Stimulated activated effector memory CD8-positive, alpha-beta T cell treated with anti-CD3 and anti-CD28 coated beads, Interleukin-12 subunit alpha, Interleukin-12 subunit beta, amount 100 ng/mL, for 72 hours (primary cell): ENCODE results near the gene ZCCHC9.

Source experiments
- ATAC-seq: fragments of 150-1000 bp; cut with Tn5 transposase; 2 replicates; pipeline ENCODE4 v1.10.0; 2021
- DNase-seq, 2 donors: peaks; one replicate each; pipeline ENCODE4 v3.0.0; 2021 to 2022; ENCODE audit warnings: low spot score in 2 of 2
- H3K27ac Mint-ChIP-seq: one replicate; pipeline ENCODE4 v1.8.0; 2022; ENCODE audit warnings: mild to moderate bottlenecking, mixed read lengths
- H3K36me3 Mint-ChIP-seq: one replicate; pipeline ENCODE4 v1.8.0; 2022; ENCODE audit warnings: mild to moderate bottlenecking, mixed read lengths
- H3K4me1 Mint-ChIP-seq: one replicate; pipeline ENCODE4 v1.8.0; 2022; ENCODE audit warnings: mixed read lengths
- H3K4me3 Mint-ChIP-seq: one replicate; pipeline ENCODE4 v1.8.0; 2022; ENCODE audit warnings: mild to moderate bottlenecking, mixed read lengths
- H3K9me3 Mint-ChIP-seq: one replicate; pipeline ENCODE4 v1.8.0; 2022; ENCODE audit warnings: mixed read lengths

ZCCHC9 gene

DNA sequence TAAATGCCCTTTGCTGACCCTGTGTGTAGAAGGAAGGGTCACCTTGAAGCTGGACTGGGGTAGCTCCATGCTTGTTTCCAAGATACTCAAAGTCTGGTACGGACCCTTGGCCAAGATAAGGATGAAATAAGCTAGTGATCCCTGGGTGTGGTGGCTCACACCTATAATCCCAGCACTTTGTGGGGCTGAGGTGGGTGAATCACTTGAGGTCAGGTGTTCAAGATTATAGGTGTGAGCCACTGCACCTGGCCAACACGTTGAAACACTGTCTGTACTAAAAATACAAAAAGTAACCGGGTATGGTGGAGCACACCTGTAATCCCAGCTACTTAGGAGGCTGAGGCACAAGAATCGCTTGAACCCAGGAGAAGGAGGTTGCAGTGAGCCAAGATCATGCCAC lies 59.3 kb downstream of the ZCCHC9 start:
- ATAC-seq (no peak), DNase-seq (no peak)
- Mint-ChIP-seq H3K27ac (no peak overlapping the region), H3K4me1 (no peaks in the 10 kb centered on the region), H3K4me3 (no peak overlapping the region), H3K9me3 (no peaks in the 10 kb centered on the region), H3K36me3 (no peaks in the 10 kb centered on the region)

DNA sequence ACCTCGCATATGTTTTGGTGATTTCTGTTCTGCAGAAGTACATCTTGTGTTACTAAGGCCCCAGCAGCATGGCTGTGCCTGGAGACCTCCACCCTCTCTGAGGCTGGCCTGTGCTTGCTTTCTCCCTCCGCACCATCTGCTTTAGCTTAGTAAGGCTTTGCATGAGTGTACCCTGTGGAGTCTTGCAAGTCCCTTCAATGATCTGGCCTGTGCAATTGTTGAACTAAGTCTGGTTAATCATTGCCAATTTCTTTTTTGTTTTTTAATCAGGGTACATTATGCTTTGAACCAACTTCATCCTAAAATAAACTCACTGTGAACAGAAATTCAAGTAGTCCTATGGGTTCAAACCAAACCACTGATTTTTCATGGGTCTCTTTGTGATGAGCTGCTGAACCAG lies 60.2 kb downstream of the ZCCHC9 start:
- DNase-seq, result no peak
- H3K4me3 Mint-ChIP-seq, result no peak overlapping the region
- H3K9me3 Mint-ChIP-seq, result no peaks in the 10 kb centered on the region
- H3K4me1 Mint-ChIP-seq, result no peaks in the 10 kb centered on the region
- no peak overlapping the region for H3K27ac Mint-ChIP-seq
- ATAC-seq, result no peak
- H3K36me3 Mint-ChIP-seq, result no peaks in the 10 kb centered on the region
